Sigmoid colon (tissue), 7 donors: Measurements from ENCODE around the gene GDPD2. TPM values are rescaled to one million over a fixed set of nuclear protein-coding genes. Genes with fewer than 3 reads are reported as not detected.

Experiments
- DNase-seq: peaks from one replicate; pipeline ENCODE4 v3.0.0-alpha.2; 2019
- H3K27ac ChIP-seq, 4 donors: fragments of 200-600 bp; sonication (generic); one replicate each; pipeline ENCODE4 v1.5.1; 2016 to 2019; ENCODE audit warnings: mild to moderate bottlenecking in 1 of 4
- H3K27me3 ChIP-seq, 3 donors: fragments of 200-600 bp; sonication (generic); one replicate each; pipeline ENCODE4 v1.5.1; 2019; ENCODE audit warnings: mild to moderate bottlenecking in 1 of 3
- H3K36me3 ChIP-seq, 4 donors: fragments of 200-600 bp; sonication (generic); one replicate each; pipeline ENCODE4 v1.5.1; 2016 to 2019
- H3K4me1 ChIP-seq, 4 donors: fragments of 200-600 bp; sonication (generic); one replicate each; pipeline ENCODE4 v1.5.1; 2017 to 2019
- H3K4me3 ChIP-seq, 4 donors: fragments of 200-600 bp; sonication (generic); one replicate each; pipeline ENCODE4 v1.5.1; 2017 to 2019; ENCODE audit warnings: mild to moderate bottlenecking in 2 of 4, moderate library complexity in 1 of 4
- H3K9me3 ChIP-seq, 4 donors: fragments of 200-600 bp in 3 of 4; sonication (generic) in 3 of 4; one replicate each; pipeline versions ENCODE4 v1.5.1 to v1.6.1; 2013 to 2019
- EP300 ChIP-seq, 4 donors: sonication (generic); formaldehyde crosslinking; IDR thresholded peaks; one replicate each; pipeline ENCODE4 v1.6.1; 2017; ENCODE audit warnings: antibody characterized with exemption in 4 of 4
- POLR2A ChIP-seq, 2 donors: fragments of 450-650 bp; IDR thresholded peaks; one replicate each; pipeline ENCODE4 v1.6.1; 2016; ENCODE audit warnings: antibody characterized with exemption in 2 of 2, mild to moderate bottlenecking in 2 of 2, moderate library complexity in 2 of 2
- POLR2AphosphoS5 ChIP-seq, 4 donors: sonication (generic); formaldehyde crosslinking; IDR thresholded peaks; one replicate each; pipeline ENCODE4 v1.6.1; 2017; ENCODE audit warnings: antibody characterized with exemption in 4 of 4
- WGBS, 2 donors: extraction: QIAGEN DNeasy Blood & Tissue Kit; methylation state at CpG; one replicate each; pipeline ENCODE4 v1.1.7; 2013; 5-methylcytosine and 5-hydroxymethylcytosine counted together
- intact Hi-C: fragments of 100-400 bp; cut with DNase I; formaldehyde crosslinking; loops from one replicate; pipeline ENCODE4 v1.15.1; 2023
- polyA plus RNA-seq, 3 donors: library from polyadenylated mRNA; stranded (reverse); fragments of 200-250 nt; gene quantifications; one replicate each; pipeline ENCODE4 v1.2.3, GENCODE V29; 2013
- total RNA-seq, 4 donors: library from RNA; depleted of rRNA; stranded (reverse); fragments of >200 nt; gene quantifications; one replicate each; pipeline ENCODE4 v1.1.0, GENCODE V29; 2016
- TF ChIP-seq, protein P1 (sequence below), 4 experiments: fragments of 450-650 bp in 3 of 4; fragments of 200-600 bp in 1 of 4; IDR thresholded peaks; one replicate each; pipeline ENCODE4 v1.5.1; 2016 to 2019; ENCODE audit warnings: antibody characterized with exemption in 4 of 4, mild to moderate bottlenecking in 3 of 4, moderate library complexity in 2 of 4
- donor health status: healthy with polysubstance abuse.
- donor health status: Bipolar disorder and iron deficiency.
- donor health status: healthy.

Gene GDPD2
- total and polyA plus RNA-seq, 7 donors = 2.3 to 8.7 (median 3.0) TPM; not detected in 4

DNA sequence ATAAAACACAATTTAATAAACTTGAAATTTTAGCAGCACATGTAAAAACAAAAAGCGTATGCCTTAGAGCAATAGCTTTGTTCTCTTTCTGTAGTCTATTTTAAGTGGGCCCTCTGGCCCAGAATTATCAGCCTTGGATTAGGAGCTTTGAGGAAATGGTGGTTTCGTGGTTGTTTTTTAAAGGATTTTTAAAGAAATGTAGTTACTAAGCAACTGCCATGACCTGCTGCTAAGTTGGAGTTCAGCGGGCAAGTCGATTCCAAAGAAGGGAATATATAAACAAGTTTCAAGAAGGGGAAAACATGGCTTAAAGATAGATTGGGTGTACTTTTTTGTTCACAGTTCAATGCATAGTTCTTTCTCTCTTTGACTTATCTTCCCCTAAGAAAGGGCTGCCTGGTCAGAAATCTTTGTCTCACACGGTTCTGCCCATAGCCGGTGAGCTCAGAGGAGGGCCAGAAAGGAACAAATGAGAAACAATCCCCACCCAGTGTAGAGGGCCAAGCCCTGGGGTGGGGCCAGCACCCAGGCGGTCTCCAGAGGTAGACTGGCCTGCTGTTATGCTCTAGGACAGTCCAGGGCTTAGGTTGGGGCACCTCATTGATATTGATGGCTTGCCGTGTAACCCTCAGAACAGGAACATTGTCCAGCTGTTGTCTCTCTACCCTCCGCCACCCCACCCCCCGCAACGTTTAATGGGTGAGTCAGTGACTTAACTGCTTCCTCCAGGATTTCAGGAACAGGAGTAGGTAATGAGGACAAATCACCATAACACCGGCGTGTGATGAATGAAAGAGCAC is 54.0 kb downstream of the GDPD2 start:
- H3K9me3 ChIP-seq = no peaks in the 10 kb centered on the region
- TF ChIP-seq POLR2AphosphoS5 (IDR thresholded peaks at IDR 0.05) (peak in 2 of 4 donors; percentile 25 to 29), POLR2A (IDR thresholded peaks at IDR 0.05) (peak in 1 of 2 donors; percentile 22), EP300 (IDR thresholded peaks at IDR 0.05) (no peak)
- TF ChIP-seq, protein P1, sequence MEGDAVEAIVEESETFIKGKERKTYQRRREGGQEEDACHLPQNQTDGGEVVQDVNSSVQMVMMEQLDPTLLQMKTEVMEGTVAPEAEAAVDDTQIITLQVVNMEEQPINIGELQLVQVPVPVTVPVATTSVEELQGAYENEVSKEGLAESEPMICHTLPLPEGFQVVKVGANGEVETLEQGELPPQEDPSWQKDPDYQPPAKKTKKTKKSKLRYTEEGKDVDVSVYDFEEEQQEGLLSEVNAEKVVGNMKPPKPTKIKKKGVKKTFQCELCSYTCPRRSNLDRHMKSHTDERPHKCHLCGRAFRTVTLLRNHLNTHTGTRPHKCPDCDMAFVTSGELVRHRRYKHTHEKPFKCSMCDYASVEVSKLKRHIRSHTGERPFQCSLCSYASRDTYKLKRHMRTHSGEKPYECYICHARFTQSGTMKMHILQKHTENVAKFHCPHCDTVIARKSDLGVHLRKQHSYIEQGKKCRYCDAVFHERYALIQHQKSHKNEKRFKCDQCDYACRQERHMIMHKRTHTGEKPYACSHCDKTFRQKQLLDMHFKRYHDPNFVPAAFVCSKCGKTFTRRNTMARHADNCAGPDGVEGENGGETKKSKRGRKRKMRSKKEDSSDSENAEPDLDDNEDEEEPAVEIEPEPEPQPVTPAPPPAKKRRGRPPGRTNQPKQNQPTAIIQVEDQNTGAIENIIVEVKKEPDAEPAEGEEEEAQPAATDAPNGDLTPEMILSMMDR (IDR thresholded peaks at IDR 0.05) = no peak
- WGBS, 2 donors = 9 to 39% methylated on average over 13 of the region's 13 CpGs
- peak overlapping the region; percentile 67 to 77 (median 72) for H3K27ac ChIP-seq
- no peaks in the 10 kb centered on the region for H3K36me3 ChIP-seq
- DNase-seq = peak; percentile 74
- H3K4me1 ChIP-seq = peaks cover 0 to 54% (median 31%) of the 10 kb centered on the region in 4 donors
- peak overlapping the region in 2 of 4 donors; percentile 5 to 13 for H3K4me3 ChIP-seq
- H3K27me3 ChIP-seq = no peaks in the 10 kb centered on the region
- intact Hi-C loops = no loop called here

DNA sequence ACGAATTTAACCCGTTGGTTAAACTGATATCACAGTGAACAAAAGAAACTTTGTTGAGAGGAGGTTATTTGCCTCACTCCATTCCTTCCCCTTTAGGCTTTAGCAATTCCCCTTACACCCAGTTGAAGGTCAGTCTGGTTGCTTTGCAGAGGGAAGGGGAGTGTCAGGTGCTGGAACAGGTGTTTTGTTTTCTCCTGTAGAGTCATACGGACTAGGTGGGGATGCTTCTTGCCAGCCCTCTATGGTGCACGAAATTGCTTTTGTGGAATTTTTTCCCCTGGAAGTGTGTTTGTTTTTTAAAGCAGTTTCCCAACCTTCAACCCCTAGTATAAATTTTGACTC is 54.6 kb downstream of the GDPD2 start:
- Histone ChIP-seq H3K4me3 (no peak overlapping the region), H3K27ac (peak overlapping the region; percentile 67 to 77 (median 72)), H3K36me3 (no peaks in the 10 kb centered on the region), H3K27me3 (no peaks in the 10 kb centered on the region), H3K4me1 (peaks cover 0 to 54% (median 31%) of the 10 kb centered on the region in 4 donors), H3K9me3 (no peaks in the 10 kb centered on the region)
- WGBS, 2 donors = 7 to 39% methylated on average over 4 of the region's 4 CpGs
- TF ChIP-seq POLR2A (IDR thresholded peaks at IDR 0.05) (no peak), POLR2AphosphoS5 (IDR thresholded peaks at IDR 0.05) (no peak), EP300 (IDR thresholded peaks at IDR 0.05) (no peak)
- TF ChIP-seq, protein P1 (IDR thresholded peaks at IDR 0.05) = no peak
- no peak for DNase-seq
- intact Hi-C loops = no loop called here

DNA sequence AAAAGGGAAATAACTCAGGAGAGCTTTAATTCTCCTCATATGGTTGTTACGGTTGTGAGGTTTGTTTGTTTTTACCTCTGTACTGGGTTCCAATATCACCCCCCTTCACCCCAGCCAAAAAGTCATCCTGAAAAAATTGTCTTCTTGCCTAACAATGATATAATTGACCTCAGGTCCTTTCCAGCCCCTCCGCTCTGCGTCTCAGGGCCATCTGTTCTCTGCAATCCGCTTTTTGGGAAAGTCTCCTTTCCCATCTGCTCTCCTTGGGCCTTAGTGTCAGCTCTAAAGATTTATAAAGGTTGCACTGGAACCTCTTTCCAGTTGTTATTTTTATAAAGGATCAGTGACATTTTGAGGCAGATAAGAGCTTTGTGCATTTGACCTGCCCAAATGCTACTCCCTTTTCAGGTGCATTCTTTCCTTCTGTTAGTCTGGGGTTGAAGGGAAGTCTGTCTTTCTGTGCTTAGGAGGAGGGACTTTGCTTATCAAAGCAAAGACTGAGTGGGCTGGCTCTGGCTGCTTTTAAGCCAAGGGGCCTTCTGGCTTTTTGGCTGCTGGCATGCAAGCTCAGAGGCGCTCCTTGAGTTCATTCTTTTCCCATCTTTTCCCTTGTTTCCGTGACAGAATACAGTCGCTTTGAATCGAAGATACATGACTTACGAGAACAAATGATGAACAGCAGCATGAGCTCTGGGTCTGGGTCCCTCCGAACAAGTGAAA is 55.6 kb downstream of the GDPD2 start:
- Histone ChIP-seq H3K27me3 (no peaks in the 10 kb centered on the region), H3K36me3 (no peaks in the 10 kb centered on the region), H3K4me1 (peaks cover 0 to 54% (median 31%) of the 10 kb centered on the region in 4 donors), H3K9me3 (no peaks in the 10 kb centered on the region), H3K27ac (peak overlapping the region; percentile 67 to 77 (median 72)), H3K4me3 (no peak overlapping the region)
- TF ChIP-seq, protein P1 (IDR thresholded peaks at IDR 0.05) = no peak
- TF ChIP-seq POLR2A (IDR thresholded peaks at IDR 0.05) (no peak), EP300 (IDR thresholded peaks at IDR 0.05) (no peak), POLR2AphosphoS5 (IDR thresholded peaks at IDR 0.05) (no peak)
- 20 to 66% methylated on average over 10 of the region's 10 CpGs for WGBS, 2 donors
- intact Hi-C loops = no loop called here
- no peak for DNase-seq

DNA sequence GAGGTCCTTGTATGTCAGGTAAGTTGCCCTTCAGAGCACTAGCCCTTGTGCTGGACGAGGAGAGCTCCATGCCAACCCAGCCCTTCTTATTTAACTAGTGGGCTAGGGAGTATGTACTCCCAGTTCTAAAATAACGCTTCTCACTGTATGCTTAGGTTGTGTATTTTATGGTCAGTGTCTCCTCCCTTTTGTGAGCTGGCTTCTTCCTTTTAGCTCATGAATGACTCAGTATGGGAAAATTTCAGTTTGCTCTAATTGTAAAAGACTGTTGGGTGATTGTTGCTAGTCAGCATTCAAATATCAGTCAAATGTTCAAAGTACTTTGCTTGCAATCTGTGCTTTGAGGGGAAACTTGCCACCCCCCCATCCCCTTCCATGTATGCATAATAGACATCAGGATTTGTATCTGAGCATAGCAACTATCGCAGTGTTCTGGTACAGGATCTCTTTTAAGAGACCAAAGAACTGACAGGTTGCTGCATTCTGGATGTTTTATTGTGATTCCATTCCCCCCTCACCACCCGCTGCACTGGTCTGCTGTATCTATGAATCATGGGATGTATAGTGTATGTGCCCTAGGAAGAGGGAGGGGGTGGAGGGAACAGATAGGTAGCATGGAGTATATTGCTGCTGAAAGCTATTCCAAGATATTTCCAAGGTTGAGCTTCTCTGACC is 56.3 kb downstream of the GDPD2 start:
- no peak overlapping the region for H3K4me3 ChIP-seq
- no peaks in the 10 kb centered on the region for H3K9me3 ChIP-seq
- no peaks in the 10 kb centered on the region for H3K36me3 ChIP-seq
- H3K27ac ChIP-seq = peak overlapping the region; percentile 67 to 77 (median 72)
- H3K4me1 ChIP-seq = peaks cover 0 to 54% (median 31%) of the 10 kb centered on the region in 4 donors
- DNase-seq = no peak
- intact Hi-C loops = no loop called here
- no peaks in the 10 kb centered on the region for H3K27me3 ChIP-seq
- WGBS, 2 donors = 12 to 55% methylated on average over 4 of the region's 4 CpGs
- TF ChIP-seq EP300 (IDR thresholded peaks at IDR 0.05) (no peak), POLR2A (IDR thresholded peaks at IDR 0.05) (peak in 1 of 2 donors; percentile 14), POLR2AphosphoS5 (IDR thresholded peaks at IDR 0.05) (peak in 1 of 4 donors; percentile 13)
- TF ChIP-seq, protein P1 (IDR thresholded peaks at IDR 0.05) = no peak
